ENCODE results near the gene CES1. TPM values are rescaled to one million over a fixed set of nuclear protein-coding genes. Genes with fewer than 3 reads are reported as not detected.

CES1 gene
- total and polyA plus RNA-seq, 10 of the 15 experiments (the other 5 are each of a cell fraction or from before 2014, with no cell fraction given), result 0.08 to 0.69 (median 0.27) TPM; not detected in 6

DNA sequence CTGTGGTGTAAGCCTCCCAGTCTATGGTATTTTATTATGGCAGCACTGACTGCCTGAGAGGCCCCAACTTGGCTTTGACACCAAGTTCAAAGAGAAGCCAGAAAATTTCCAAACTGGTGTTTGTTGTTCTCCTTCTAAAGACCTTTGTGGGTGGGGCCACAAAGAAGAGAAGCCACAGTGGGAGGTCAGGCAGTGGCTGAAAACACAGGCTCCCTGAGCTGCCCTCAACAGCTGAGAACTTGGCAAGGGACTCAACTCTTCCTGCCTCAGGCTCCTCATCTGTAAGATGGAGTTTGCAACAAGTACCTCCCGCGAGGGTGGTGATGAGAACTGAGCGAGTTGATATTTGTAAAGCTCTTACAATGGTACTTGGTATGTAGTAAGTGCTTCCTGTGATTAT is 24.1 kb upstream of the CES1 start:
- H3K36me3 ChIP-seq (ENCODE audit: control insufficient read depth in 2 of 2, insufficient read depth in 2 of 2, low read length in 1 of 2), result no peaks in the 10 kb centered on the region
- no peak overlapping the region for H3K4me2 ChIP-seq (ENCODE audit: control insufficient read depth, insufficient read depth)
- in situ Hi-C loops (cut with MboI), result no loop called here
- no peaks in the 10 kb centered on the region for H3K9me3 ChIP-seq (replicated peaks; ENCODE audit: control insufficient read depth, insufficient read depth, low read length)
- intact Hi-C loops (cut with micrococcal nuclease; ENCODE audit: unreplicated experiment), result no loop called here
- no peak overlapping the region for H3K27ac ChIP-seq (ENCODE audit: control insufficient read depth, insufficient read depth)
- ATAC-seq (no peak), DNase-seq (ENCODE audit: low read depth, low spot score) (no peak), FAIRE-seq (no peak)
- no peak overlapping the region for H3K9ac ChIP-seq (ENCODE audit: control insufficient read depth, insufficient read depth, low read length)
- no peaks in the 10 kb centered on the region for H3K27me3 ChIP-seq (replicated peaks in 1 of 2; ENCODE audit: control insufficient read depth in 2 of 2, insufficient read depth in 2 of 2, low read length in 1 of 2)
- H3K79me2 ChIP-seq (ENCODE audit: control insufficient read depth, insufficient read depth, low read length), result no peaks in the 10 kb centered on the region
- POLR2A ChIA-PET, result no interaction called here
- H3K4me1 ChIP-seq (ENCODE audit: control insufficient read depth, insufficient read depth, low read length), result no peaks in the 10 kb centered on the region
- H3K4me3 ChIP-seq, result no peak overlapping the region
- WGBS (ENCODE audit: insufficient coverage, insufficient replicate concordance, low lambda C conversion rate, missing lambda C conversion rate), result 20% methylated on average over 3 of the region's 3 CpGs
- no TSS peak for BruUV-seq (replicated peaks)
- no peak overlapping the region for H2AFZ ChIP-seq (ENCODE audit: control insufficient read depth, low read depth, low read length)
- CTCF ChIA-PET, result interaction anchor here (1.1 kb wide), 1 partner anchor 392 kb away, joined by 3 read pairs; no protein-coding TSS in a partner anchor
- RAD21 ChIA-PET (ENCODE audit: unreplicated experiment), result no interaction called here
- SMC1A ChIA-PET (ENCODE audit: uncharacterized antibody, unreplicated experiment), result no interaction called here
- H4K20me1 ChIP-seq (ENCODE audit: control insufficient read depth, insufficient read depth), result no peaks in the 10 kb centered on the region
- no peak for TF ChIP-seq CBX5 (IDR thresholded peaks at IDR 0.05; ENCODE audit: low read depth)
- TF ChIP-seq, protein P1, sequence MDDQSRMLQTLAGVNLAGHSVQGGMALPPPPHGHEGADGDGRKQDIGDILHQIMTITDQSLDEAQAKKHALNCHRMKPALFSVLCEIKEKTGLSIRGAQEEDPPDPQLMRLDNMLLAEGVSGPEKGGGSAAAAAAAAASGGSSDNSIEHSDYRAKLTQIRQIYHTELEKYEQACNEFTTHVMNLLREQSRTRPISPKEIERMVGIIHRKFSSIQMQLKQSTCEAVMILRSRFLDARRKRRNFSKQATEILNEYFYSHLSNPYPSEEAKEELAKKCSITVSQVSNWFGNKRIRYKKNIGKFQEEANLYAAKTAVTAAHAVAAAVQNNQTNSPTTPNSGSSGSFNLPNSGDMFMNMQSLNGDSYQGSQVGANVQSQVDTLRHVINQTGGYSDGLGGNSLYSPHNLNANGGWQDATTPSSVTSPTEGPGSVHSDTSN (IDR thresholded peaks at IDR 0.05; ENCODE audit: insufficient replicate concordance, low read depth, low read length), result no peak
- no peak for TF ChIP-seq NFYA (IDR thresholded peaks at IDR 0.05; ENCODE audit: borderline replicate concordance, low read depth, low read length)
- TF ChIP-seq, protein P2, sequence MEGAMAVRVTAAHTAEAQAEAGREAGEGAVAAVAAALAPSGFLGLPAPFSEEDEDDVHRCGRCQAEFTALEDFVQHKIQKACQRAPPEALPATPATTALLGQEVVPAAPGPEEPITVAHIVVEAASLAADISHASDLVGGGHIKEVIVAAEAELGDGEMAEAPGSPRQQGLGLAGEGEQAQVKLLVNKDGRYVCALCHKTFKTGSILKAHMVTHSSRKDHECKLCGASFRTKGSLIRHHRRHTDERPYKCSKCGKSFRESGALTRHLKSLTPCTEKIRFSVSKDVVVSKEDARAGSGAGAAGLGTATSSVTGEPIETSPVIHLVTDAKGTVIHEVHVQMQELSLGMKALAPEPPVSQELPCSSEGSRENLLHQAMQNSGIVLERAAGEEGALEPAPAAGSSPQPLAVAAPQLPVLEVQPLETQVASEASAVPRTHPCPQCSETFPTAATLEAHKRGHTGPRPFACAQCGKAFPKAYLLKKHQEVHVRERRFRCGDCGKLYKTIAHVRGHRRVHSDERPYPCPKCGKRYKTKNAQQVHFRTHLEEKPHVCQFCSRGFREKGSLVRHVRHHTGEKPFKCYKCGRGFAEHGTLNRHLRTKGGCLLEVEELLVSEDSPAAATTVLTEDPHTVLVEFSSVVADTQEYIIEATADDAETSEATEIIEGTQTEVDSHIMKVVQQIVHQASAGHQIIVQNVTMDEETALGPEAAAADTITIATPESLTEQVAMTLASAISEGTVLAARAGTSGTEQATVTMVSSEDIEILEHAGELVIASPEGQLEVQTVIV (IDR thresholded peaks at IDR 0.05; ENCODE audit: borderline replicate concordance, partially characterized antibody), result no peak
- TF ChIP-seq FOXK2 (IDR thresholded peaks at IDR 0.05), result no peak
- no peak for TF ChIP-seq DPF2 (IDR thresholded peaks at IDR 0.05)
- no peak for TF ChIP-seq CBFB (IDR thresholded peaks at IDR 0.05; ENCODE audit: low read depth)
- no peak for TF ChIP-seq IRF4 (IDR thresholded peaks at IDR 0.05; ENCODE audit: low read depth, low read length)
- no peak for TF ChIP-seq ZNF384 (IDR thresholded peaks at IDR 0.05; ENCODE audit: borderline replicate concordance, low read depth, low read length)
- TF ChIP-seq NR2C2 (IDR thresholded peaks at IDR 0.05; ENCODE audit: borderline replicate concordance, control insufficient read depth, insufficient read length, low read depth), result no peak
- TF ChIP-seq POLR2A (IDR thresholded peaks at IDR 0.05; ENCODE audit: low read depth, low read length), result no peak
- TF ChIP-seq, protein P3, sequence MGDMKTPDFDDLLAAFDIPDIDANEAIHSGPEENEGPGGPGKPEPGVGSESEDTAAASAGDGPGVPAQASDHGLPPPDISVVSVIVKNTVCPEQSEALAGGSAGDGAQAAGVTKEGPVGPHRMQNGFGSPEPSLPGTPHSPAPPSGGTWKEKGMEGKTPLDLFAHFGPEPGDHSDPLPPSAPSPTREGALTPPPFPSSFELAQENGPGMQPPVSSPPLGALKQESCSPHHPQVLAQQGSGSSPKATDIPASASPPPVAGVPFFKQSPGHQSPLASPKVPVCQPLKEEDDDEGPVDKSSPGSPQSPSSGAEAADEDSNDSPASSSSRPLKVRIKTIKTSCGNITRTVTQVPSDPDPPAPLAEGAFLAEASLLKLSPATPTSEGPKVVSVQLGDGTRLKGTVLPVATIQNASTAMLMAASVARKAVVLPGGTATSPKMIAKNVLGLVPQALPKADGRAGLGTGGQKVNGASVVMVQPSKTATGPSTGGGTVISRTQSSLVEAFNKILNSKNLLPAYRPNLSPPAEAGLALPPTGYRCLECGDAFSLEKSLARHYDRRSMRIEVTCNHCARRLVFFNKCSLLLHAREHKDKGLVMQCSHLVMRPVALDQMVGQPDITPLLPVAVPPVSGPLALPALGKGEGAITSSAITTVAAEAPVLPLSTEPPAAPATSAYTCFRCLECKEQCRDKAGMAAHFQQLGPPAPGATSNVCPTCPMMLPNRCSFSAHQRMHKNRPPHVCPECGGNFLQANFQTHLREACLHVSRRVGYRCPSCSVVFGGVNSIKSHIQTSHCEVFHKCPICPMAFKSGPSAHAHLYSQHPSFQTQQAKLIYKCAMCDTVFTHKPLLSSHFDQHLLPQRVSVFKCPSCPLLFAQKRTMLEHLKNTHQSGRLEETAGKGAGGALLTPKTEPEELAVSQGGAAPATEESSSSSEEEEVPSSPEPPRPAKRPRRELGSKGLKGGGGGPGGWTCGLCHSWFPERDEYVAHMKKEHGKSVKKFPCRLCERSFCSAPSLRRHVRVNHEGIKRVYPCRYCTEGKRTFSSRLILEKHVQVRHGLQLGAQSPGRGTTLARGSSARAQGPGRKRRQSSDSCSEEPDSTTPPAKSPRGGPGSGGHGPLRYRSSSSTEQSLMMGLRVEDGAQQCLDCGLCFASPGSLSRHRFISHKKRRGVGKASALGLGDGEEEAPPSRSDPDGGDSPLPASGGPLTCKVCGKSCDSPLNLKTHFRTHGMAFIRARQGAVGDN (IDR thresholded peaks at IDR 0.05), result no peak
- TF ChIP-seq, protein P4, sequence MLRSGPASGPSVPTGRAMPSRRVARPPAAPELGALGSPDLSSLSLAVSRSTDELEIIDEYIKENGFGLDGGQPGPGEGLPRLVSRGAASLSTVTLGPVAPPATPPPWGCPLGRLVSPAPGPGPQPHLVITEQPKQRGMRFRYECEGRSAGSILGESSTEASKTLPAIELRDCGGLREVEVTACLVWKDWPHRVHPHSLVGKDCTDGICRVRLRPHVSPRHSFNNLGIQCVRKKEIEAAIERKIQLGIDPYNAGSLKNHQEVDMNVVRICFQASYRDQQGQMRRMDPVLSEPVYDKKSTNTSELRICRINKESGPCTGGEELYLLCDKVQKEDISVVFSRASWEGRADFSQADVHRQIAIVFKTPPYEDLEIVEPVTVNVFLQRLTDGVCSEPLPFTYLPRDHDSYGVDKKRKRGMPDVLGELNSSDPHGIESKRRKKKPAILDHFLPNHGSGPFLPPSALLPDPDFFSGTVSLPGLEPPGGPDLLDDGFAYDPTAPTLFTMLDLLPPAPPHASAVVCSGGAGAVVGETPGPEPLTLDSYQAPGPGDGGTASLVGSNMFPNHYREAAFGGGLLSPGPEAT (IDR thresholded peaks at IDR 0.05; ENCODE audit: low read depth), result no peak
- no peak for TF ChIP-seq POLR2AphosphoS5 (IDR thresholded peaks at IDR 0.05; ENCODE audit: low read length)
- no peak for TF ChIP-seq ZBED1 (IDR thresholded peaks at IDR 0.05; ENCODE audit: borderline replicate concordance)
